Smooth muscle cell (in vitro differentiated cells): ENCODE data around the gene TMEM132A. TPM values are rescaled to one million over a fixed set of nuclear protein-coding genes. Genes with fewer than 3 reads are reported as not detected.
A peak's percentile ranks its signal among the peaks of the same experiment; 100 is the strongest.

Source experiments
- DNase-seq: peaks from one replicate; lab custom pipeline; 2025; ENCODE audit not compliant: unreplicated experiment; lab: John Stamatoyannopoulos, UW
- H2AFZ ChIP-seq: fragments of 200-600 bp; sonication (generic); 2 replicates; pipeline ENCODE4 v1.6.0; 2016; ENCODE audit warnings: antibody characterized with exemption, low read depth, mild to moderate bottlenecking
- H3F3A ChIP-seq: fragments of 200-600 bp; sonication (generic); 2 replicates; pipeline ENCODE4 v1.6.0; 2017; ENCODE audit warnings: antibody characterized with exemption, low read depth
- H3K27ac ChIP-seq: fragments of 200-600 bp; sonication (generic); 2 replicates; pipeline ENCODE4 v1.5.1; 2016; ENCODE audit warnings: low read depth, mild to moderate bottlenecking
- H3K27me3 ChIP-seq: fragments of 200-600 bp; sonication (generic); 2 replicates; pipeline ENCODE4 v1.6.1; 2016; ENCODE audit warnings: low read depth, mild to moderate bottlenecking
- H3K36me3 ChIP-seq: fragments of 200-600 bp; sonication (generic); 2 replicates; pipeline ENCODE4 v1.5.1; 2016; ENCODE audit warnings: low read depth
- H3K4me1 ChIP-seq: fragments of 200-600 bp; sonication (generic); 2 replicates; pipeline ENCODE4 v1.5.1; 2016; ENCODE audit warnings: low read depth
- H3K4me2 ChIP-seq: fragments of 200-600 bp; sonication (generic); 2 replicates; pipeline ENCODE4 v1.6.0; 2016; ENCODE audit warnings: mild to moderate bottlenecking
- H3K4me3 ChIP-seq: fragments of 200-600 bp; sonication (generic); 2 replicates; pipeline ENCODE4 v1.5.1; 2016; ENCODE audit warnings: mild to moderate bottlenecking
- H3K79me2 ChIP-seq: fragments of 200-600 bp; sonication (generic); 2 replicates; pipeline ENCODE4 v1.6.0; 2016; ENCODE audit warnings: low read depth, mild to moderate bottlenecking
- H3K9ac ChIP-seq: fragments of 200-600 bp; sonication (generic); 2 replicates; pipeline ENCODE4 v1.6.0; 2016; ENCODE audit warnings: low read depth
- H3K9me3 ChIP-seq: fragments of 200-600 bp; sonication (generic); replicated peaks from 2 replicates; pipeline ENCODE4 v1.5.1; 2016; ENCODE audit warnings: low read depth
- H4K20me1 ChIP-seq: fragments of 200-600 bp; sonication (generic); 2 replicates; pipeline ENCODE4 v1.6.0; 2016; ENCODE audit warnings: low read depth
- CTCF ChIP-seq: fragments of 200-600 bp; sonication (generic); IDR thresholded peaks from 2 replicates; pipeline ENCODE4 v1.5.1; 2017; ENCODE audit warnings: borderline replicate concordance, mild to moderate bottlenecking, antibody characterized with exemption; ENCODE audit not compliant: insufficient read depth, poor library complexity, severe bottlenecking
- WGBS: methylation state at CpG from one replicate; pipeline ENCODE4 v1.1.7; 2016; ENCODE audit warnings: low lambda C conversion rate; 5-methylcytosine and 5-hydroxymethylcytosine counted together
- polyA plus RNA-seq: library from polyadenylated mRNA; unstranded; fragments of >200 nt; fragmentation: Nextera tagmentation; extraction: Ambion mirVana; gene quantifications from 2 replicates; pipeline ENCODE4 v1.2.1, GENCODE V29; 2016
- total RNA-seq: library from RNA; depleted of rRNA; stranded (reverse); fragments of >200 nt; gene quantifications from 2 replicates; pipeline ENCODE4 v1.2.3, GENCODE V29; 2014

The TMEM132A gene
- total and polyA plus RNA-seq, 2 experiments from 2014 or later, result 40.7 to 91.3 TPM

DNA sequence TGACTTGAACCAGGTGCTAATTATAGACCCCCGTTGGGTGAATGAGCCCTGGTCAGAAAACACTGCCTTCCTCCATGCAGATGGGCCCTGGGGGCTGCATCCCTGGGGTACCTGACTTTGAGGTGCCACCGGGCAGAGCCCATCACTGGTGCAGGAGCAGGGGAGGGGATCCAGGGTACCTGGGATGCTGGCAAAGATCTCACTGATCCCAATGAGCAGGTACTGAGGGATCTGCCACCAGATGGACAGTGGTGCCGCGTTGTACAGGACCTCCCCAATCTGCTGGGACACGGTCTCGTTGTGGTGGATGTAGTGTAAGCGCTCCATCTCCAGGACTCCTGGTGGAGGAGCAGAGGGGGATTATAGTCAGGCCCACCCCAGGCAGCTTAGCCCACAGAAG, 15.0 kb downstream of the TMEM132A start:
- no peaks in the 10 kb centered on the region for H3K4me1 ChIP-seq
- H3K27ac ChIP-seq, result no peak overlapping the region
- H4K20me1 ChIP-seq, result no peaks in the 10 kb centered on the region
- H3K79me2 ChIP-seq, result no peaks in the 10 kb centered on the region
- peak overlapping the region; percentile 61 for H3K4me2 ChIP-seq
- no peak for TF ChIP-seq CTCF
- 94% methylated on average over 7 of the region's 7 CpGs for WGBS
- DNase-seq, result no peak
- no peak overlapping the region for H3K4me3 ChIP-seq
- no peaks in the 10 kb centered on the region for H3F3A ChIP-seq
- H3K9ac ChIP-seq, result no peak overlapping the region
- no peaks in the 10 kb centered on the region for H3K27me3 ChIP-seq
- H3K9me3 ChIP-seq, result no peaks in the 10 kb centered on the region
- H3K36me3 ChIP-seq, result no peaks in the 10 kb centered on the region
- H2AFZ ChIP-seq, result no peak overlapping the region

GRCh38 chr11:60939855-60940254, 15.6 kb downstream of the TMEM132A start:
- Histone ChIP-seq H3K4me2 (peak overlapping the region; percentile 61), H3K4me1 (no peaks in the 10 kb centered on the region), H3K36me3 (no peaks in the 10 kb centered on the region), H3K4me3 (no peak overlapping the region), H3K9ac (no peak overlapping the region), H3K27ac (no peak overlapping the region), H3F3A (no peaks in the 10 kb centered on the region), H4K20me1 (no peaks in the 10 kb centered on the region), H3K27me3 (no peaks in the 10 kb centered on the region), H3K9me3 (no peaks in the 10 kb centered on the region), H3K79me2 (no peaks in the 10 kb centered on the region), H2AFZ (no peak overlapping the region)
- DNase-seq, result no peak
- 16% methylated on average over 2 of the region's 2 CpGs for WGBS
- no peak for TF ChIP-seq CTCF

DNA sequence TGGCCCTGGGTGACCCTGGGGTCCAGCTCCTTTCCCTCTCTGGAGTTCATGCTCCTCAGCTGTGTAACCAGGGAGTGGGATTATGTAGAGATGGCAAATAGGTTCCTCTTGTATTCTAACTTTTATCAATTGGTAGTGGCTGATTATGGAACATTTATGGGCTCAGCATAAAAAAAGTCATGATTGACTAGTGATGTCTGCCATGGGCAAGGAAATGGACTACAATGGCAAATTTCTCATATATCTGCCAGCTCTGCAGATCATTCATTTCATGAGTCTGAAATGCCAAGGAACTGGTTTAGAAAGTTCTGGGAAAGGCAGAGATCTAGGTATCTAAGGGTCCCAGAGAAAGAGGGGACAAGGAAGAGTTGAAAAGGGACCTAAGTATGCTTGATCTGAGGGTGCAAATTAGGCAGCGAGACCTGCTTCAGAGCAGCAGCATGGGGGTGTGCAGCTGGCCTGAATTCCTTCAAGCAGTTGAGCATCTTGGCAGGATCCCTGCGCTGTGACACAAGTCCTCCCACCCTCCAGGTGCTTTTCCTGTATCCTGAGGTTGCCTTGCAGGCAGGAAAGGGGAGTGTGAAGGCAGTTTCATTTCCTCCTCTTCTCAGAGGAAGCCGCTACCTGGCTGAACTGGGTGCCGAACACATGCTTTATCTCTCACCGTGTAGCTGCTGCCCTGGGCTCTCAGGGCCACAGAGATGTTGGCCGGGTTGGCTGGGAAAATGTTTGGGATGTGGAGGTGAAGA, 17.3 kb downstream of the TMEM132A start:
- H3K36me3 ChIP-seq, result no peaks in the 10 kb centered on the region
- no peak for DNase-seq
- H3K27me3 ChIP-seq, result no peaks in the 10 kb centered on the region
- H4K20me1 ChIP-seq, result no peaks in the 10 kb centered on the region
- WGBS, result 89% methylated on average over 6 of the region's 6 CpGs
- H3K4me2 ChIP-seq, result no peak overlapping the region
- no peaks in the 10 kb centered on the region for H3K4me1 ChIP-seq
- H3K4me3 ChIP-seq, result no peak overlapping the region
- TF ChIP-seq CTCF, result no peak
- H3K79me2 ChIP-seq, result no peaks in the 10 kb centered on the region
- H3K9ac ChIP-seq, result no peak overlapping the region
- H3K27ac ChIP-seq, result no peak overlapping the region
- H3K9me3 ChIP-seq, result no peaks in the 10 kb centered on the region
- no peaks in the 10 kb centered on the region for H3F3A ChIP-seq
- H2AFZ ChIP-seq, result no peak overlapping the region

GRCh38 chr11:60942219-60942618, 18.0 kb downstream of the TMEM132A start:
- Histone ChIP-seq H3K79me2 (no peaks in the 10 kb centered on the region), H3K4me3 (no peak overlapping the region), H3K4me1 (no peaks in the 10 kb centered on the region), H3K4me2 (no peak overlapping the region), H4K20me1 (no peaks in the 10 kb centered on the region), H2AFZ (no peak overlapping the region), H3K27me3 (no peaks in the 10 kb centered on the region), H3K9me3 (no peaks in the 10 kb centered on the region), H3F3A (no peaks in the 10 kb centered on the region), H3K9ac (no peak overlapping the region), H3K36me3 (no peaks in the 10 kb centered on the region), H3K27ac (no peak overlapping the region)
- TF ChIP-seq CTCF, result no peak
- no peak for DNase-seq
- 75% methylated on average over 4 of the region's 4 CpGs for WGBS
